IMR-90 (cell line): ENCODE data around the gene MTUS2. TPM values are rescaled to one million over a fixed set of nuclear protein-coding genes. Genes with fewer than 3 reads are reported as not detected.

Experiments used
- ATAC-seq: fragments of 200-7000 bp; cut with Tn5 transposase; 2 replicates; pipeline ENCODE4 v1.9.1; 2020; ENCODE audit warnings: low read depth, mild to moderate bottlenecking, moderate library complexity
- BruUV-seq: library from RNA; stranded (reverse); fragments of 400-500 nt; replicated peaks from 2 replicates; lab custom pipeline; 2021; lab: Mats Ljungman, UMichigan
- CTCF ChIA-PET: fragments of 300-600 bp; formaldehyde crosslinking; extraction: SDS; loops from one replicate; lab custom pipeline; 2021; ENCODE audit warnings: antibody characterized with exemption; lab: Yijun Ruan, JAX
- POLR2A ChIA-PET: fragments of 300-600 bp; sonication (Branson Sonifier 250); formaldehyde crosslinking; loops from one replicate; lab custom pipeline; 2022; ENCODE audit warnings: antibody characterized with exemption; ENCODE audit not compliant: unreplicated experiment; lab: Charles Lee
- DNase-seq: peaks from one replicate; pipeline ENCODE4 v3.0.0; 2013
- H2AFZ ChIP-seq: replicated peaks from 2 replicates; pipeline ENCODE3; 2013; ENCODE audit warnings: low read length, mild to moderate bottlenecking; ENCODE audit not compliant: poor library complexity
- H2AK5ac ChIP-seq: 2 replicates; pipeline ENCODE4 v1.6.1; 2013; ENCODE audit warnings: low read depth, low read length, inconsistent platforms
- H2AK9ac ChIP-seq: replicated peaks from 2 replicates; pipeline ENCODE3; 2013; ENCODE audit warnings: mild to moderate bottlenecking, low read depth, low read length, moderate library complexity; ENCODE audit not compliant: poor library complexity
- H2BK120ac ChIP-seq: 2 replicates; pipeline ENCODE4 v1.6.1; 2013; ENCODE audit warnings: low read depth, low read length, inconsistent platforms
- H2BK15ac ChIP-seq: 3 replicates; pipeline ENCODE4 v1.6.1; 2013; ENCODE audit warnings: low read depth, low read length, inconsistent platforms
- H2BK20ac ChIP-seq: 2 replicates; pipeline ENCODE4 v1.6.1; 2013; ENCODE audit warnings: low read depth, mild to moderate bottlenecking, inconsistent platforms, low read length, moderate library complexity
- H2BK5ac ChIP-seq: 2 replicates; pipeline ENCODE4 v1.6.1; 2013; ENCODE audit warnings: mild to moderate bottlenecking, low read depth, low read length, inconsistent platforms; ENCODE audit not compliant: poor library complexity, severe bottlenecking
- H3K14ac ChIP-seq: replicated peaks from 2 replicates; pipeline ENCODE4 v1.6.1; 2013; ENCODE audit warnings: low read depth, low read length, inconsistent platforms
- H3K18ac ChIP-seq: 2 replicates; pipeline ENCODE4 v1.6.1; 2013; ENCODE audit warnings: low read depth, low read length, control low read depth
- H3K23ac ChIP-seq: 2 replicates; pipeline ENCODE4 v1.6.1; 2013; ENCODE audit warnings: low read depth, low read length, inconsistent platforms
- H3K27ac ChIP-seq: 2 replicates; pipeline ENCODE4 v1.5.1; 2013; ENCODE audit warnings: mild to moderate bottlenecking, control low read depth, low read length; ENCODE audit not compliant: insufficient read depth
- H3K27me3 ChIP-seq: 2 replicates; pipeline ENCODE4 v1.6.1; 2013; ENCODE audit warnings: low read length; ENCODE audit not compliant: control insufficient read depth, insufficient read depth
- H3K36me3 ChIP-seq: 2 replicates; pipeline ENCODE4 v1.6.1; 2013; ENCODE audit warnings: low read length, mixed read lengths; ENCODE audit not compliant: control insufficient read depth, insufficient read depth
- H3K4ac ChIP-seq: 2 replicates; pipeline ENCODE4 v1.6.1; 2013; ENCODE audit warnings: low read depth, low read length, inconsistent platforms
- H3K4me1 ChIP-seq: 2 replicates; pipeline ENCODE4 v1.6.1; 2013; ENCODE audit warnings: low read length, mixed read lengths; ENCODE audit not compliant: control insufficient read depth, insufficient read depth
- H3K4me2 ChIP-seq: 2 replicates; pipeline ENCODE4 v1.6.1; 2013; ENCODE audit warnings: low read depth, mild to moderate bottlenecking, control low read depth, low read length, moderate library complexity
- H3K4me3 ChIP-seq: 2 replicates; pipeline ENCODE4 v1.5.1; 2013; ENCODE audit warnings: low read depth, mild to moderate bottlenecking, control low read depth, low read length, moderate library complexity; ENCODE audit not compliant: insufficient read depth
- H3K56ac ChIP-seq: 2 replicates; pipeline ENCODE4 v1.6.1; 2013; ENCODE audit warnings: low read length, inconsistent platforms; ENCODE audit not compliant: insufficient read depth; ENCODE audit errors: extremely low read depth
- H3K79me1 ChIP-seq, 2 experiments: 2 replicates each; pipeline ENCODE4 v1.6.1; 2013; ENCODE audit warnings: low read length in 2 of 2, inconsistent platforms in 1 of 2, low read depth in 1 of 2
- H3K9ac ChIP-seq: 2 replicates; pipeline ENCODE4 v1.6.1; 2013; ENCODE audit warnings: low read depth, low read length, control low read depth
- H3K9me1 ChIP-seq: 2 replicates; pipeline ENCODE4 v1.6.1; 2013; ENCODE audit warnings: low read length, inconsistent platforms; ENCODE audit not compliant: insufficient read depth
- H3K9me3 ChIP-seq: 2 replicates; pipeline ENCODE4 v1.6.1; 2013; ENCODE audit warnings: low read length; ENCODE audit not compliant: control insufficient read depth, insufficient read depth
- H4K20me1 ChIP-seq: 2 replicates; pipeline ENCODE4 v1.6.1; 2013; ENCODE audit warnings: low read length, inconsistent platforms; ENCODE audit not compliant: insufficient read depth
- H4K5ac ChIP-seq: 2 replicates; pipeline ENCODE4 v1.6.1; 2013; ENCODE audit warnings: mild to moderate bottlenecking, low read depth, low read length, control low read depth
- H4K8ac ChIP-seq, 2 experiments: 2 replicates each; pipeline ENCODE4 v1.6.1; 2013; ENCODE audit warnings: low read depth in 2 of 2, low read length in 2 of 2, control low read depth in 1 of 2, inconsistent platforms in 1 of 2
- H4K91ac ChIP-seq: 2 replicates; pipeline ENCODE4 v1.6.1; 2013; ENCODE audit warnings: low read depth, low read length, inconsistent platforms; ENCODE audit not compliant: insufficient read depth
- SMC3 ChIP-seq: fragments of 150-350 bp; IDR thresholded peaks from 2 replicates; pipeline ENCODE4 v1.6.1; 2016; ENCODE audit warnings: low read depth, mild to moderate bottlenecking, antibody characterized with exemption, low read length, moderate library complexity
- WGBS, 2 experiments: methylation state at CpG; one replicate each; pipeline versions ENCODE4 v1.1.5 to v1.1.7; 2013; ENCODE audit warnings: missing lambda C conversion rate in 2 of 2; ENCODE audit not compliant: insufficient read length in 1 of 2; ENCODE audit errors: extremely low coverage in 2 of 2; 5-methylcytosine and 5-hydroxymethylcytosine counted together
- dilution Hi-C: fragments of 300-500 bp; cut with HindIII; formaldehyde crosslinking; loops from one replicate; pipeline ENCODE4 v1.14.3; 2018; ENCODE audit warnings: low sequenced_read_pairs; ENCODE audit not compliant: unreplicated experiment
- in situ Hi-C: fragments of 300-500 bp; cut with MboI; formaldehyde crosslinking; loops from 3 replicates; pipeline ENCODE4 v1.14.3; 2019; ENCODE audit warnings: low sequenced_read_pairs, inconsistent platforms, mixed read lengths
- intact Hi-C: fragments of 100-400 bp; cut with micrococcal nuclease; formaldehyde crosslinking; loops from 2 replicates; pipeline ENCODE4 v1.10.0; 2022
- polyA plus RNA-seq, 3 experiments: library from polyadenylated mRNA; depleted of rRNA; stranded (reverse); fragments of >200 nt; gene quantifications; 2 replicates each; pipeline ENCODE4 v1.2.3, GENCODE V29; 2012; ENCODE audit warnings: low replicate concordance in 1 of 3
- total RNA-seq: library from RNA; depleted of rRNA; stranded (reverse); fragments of >200 nt; gene quantifications from 2 replicates; pipeline ENCODE4 v1.2.3, GENCODE V29; 2012

The MTUS2 gene
- total and polyA plus RNA-seq, 2 of the 4 experiments (the other 2 are of a cell fraction): under 0.01 to 0.02 TPM

GRCh38 chr13:29523199-29523961 lies 703.2 kb downstream of the MTUS2 start:
- H2BK20ac ChIP-seq: no peak overlapping the region
- no peak overlapping the region for H3K4me3 ChIP-seq
- H4K8ac ChIP-seq: no peak overlapping the region
- H4K20me1 ChIP-seq: peaks cover 6% of the 10 kb centered on the region; the same call in 1 of the 2 replicates
- no peak overlapping the region for H2BK15ac ChIP-seq
- no peak overlapping the region for H2BK5ac ChIP-seq
- H3K4ac ChIP-seq: no peak overlapping the region
- peaks cover 33 to 62% of the 10 kb centered on the region in 2 experiments for H3K79me1 ChIP-seq
- WGBS, 2 experiments: 96% methylated on average over 12 of the region's 23 CpGs; no CpG with 5 or more reads in 1 of the 2 experiments
- no peak overlapping the region for H2AFZ ChIP-seq
- ATAC-seq: no peak
- H3K9me3 ChIP-seq: no peaks in the 10 kb centered on the region
- in situ Hi-C loops (no loop called here), dilution Hi-C loops (no loop called here), intact Hi-C loops (loop anchor here (5.0 kb wide), 1 partner anchor 69 kb away; no protein-coding TSS in a partner anchor)
- H3K27ac ChIP-seq: no peak overlapping the region
- H3K9ac ChIP-seq: no peak overlapping the region
- no peak overlapping the region for H2BK120ac ChIP-seq
- peak overlapping the region; percentile 18 for H2AK9ac ChIP-seq
- DNase-seq: no peak
- no TSS peak for BruUV-seq
- no peak overlapping the region for H3K23ac ChIP-seq
- CTCF ChIA-PET: no interaction called here
- no peak overlapping the region for H3K18ac ChIP-seq
- no peak overlapping the region for H3K4me2 ChIP-seq
- H3K27me3 ChIP-seq: no peaks in the 10 kb centered on the region
- peaks cover 53% of the 10 kb centered on the region for H3K36me3 ChIP-seq
- no peak overlapping the region for H3K56ac ChIP-seq
- H3K14ac ChIP-seq: no peak overlapping the region
- H4K91ac ChIP-seq: no peak overlapping the region
- H3K9me1 ChIP-seq: peaks cover 14% of the 10 kb centered on the region
- no peak overlapping the region for H2AK5ac ChIP-seq
- POLR2A ChIA-PET: no interaction called here
- no peak for TF ChIP-seq SMC3
- H4K5ac ChIP-seq: no peak overlapping the region
- H3K4me1 ChIP-seq: peaks cover 7% of the 10 kb centered on the region
